Muscle of leg (tissue), 9 donors: Measurements from ENCODE around the gene AKAP4. TPM values are rescaled to one million over a fixed set of nuclear protein-coding genes. Genes with fewer than 3 reads are reported as not detected.

Experiments
- polyA plus RNA-seq, 8 donors: library from polyadenylated mRNA; unstranded; fragments of 120-200 nt; gene quantifications; one replicate each; pipeline versions ENCODE4 v1.2.1 to v1.2.3, GENCODE V29; 2013; ENCODE audit warnings: inconsistent platforms in 1 of 8, low replicate concordance in 1 of 8; ENCODE audit not compliant: insufficient read length in 8 of 8, insufficient read depth in 1 of 8
- total RNA-seq: library from RNA; stranded (reverse); fragments of 120-200 nt; gene quantifications from one replicate; pipeline ENCODE4 v1.2.4, GENCODE V29; 2013

Gene AKAP4
- total and polyA plus RNA-seq, 9 donors = 0.47 to 1.9 (median 0.72) TPM

Other genes with a start within 250 kb of the AKAP4 start
- 0.98 TPM for gene CCNB3, start 3.8 kb upstream of the AKAP4 start, total RNA-seq
- 1 to 10 TPM in 7 of 8 donors, under 1 TPM in 1; 0.71 to 2.0 (median 1.2) TPM for gene CCNB3, start 3.8 kb upstream of the AKAP4 start, polyA plus RNA-seq